SK-N-SH (cell line): Measurements from ENCODE around the gene CPT1B. TPM values are rescaled to one million over a fixed set of nuclear protein-coding genes. Genes with fewer than 3 reads are reported as not detected.

Experiments
- CTCF ChIA-PET: fragments of 300-600, 350-600 bp; formaldehyde crosslinking; extraction: SDS; loops from one replicate; lab custom pipeline; 2021; lab: Yijun Ruan, JAX
- POLR2A ChIA-PET: fragments of 350-600 bp; sonication (Branson Sonifier 250); formaldehyde crosslinking; extraction: SDS; loops from one replicate; lab custom pipeline; 2020; ENCODE audit warnings: antibody characterized with exemption, inconsistent platforms; lab: Yijun Ruan, JAX
- DNase-seq: peaks from one replicate; pipeline ENCODE4 v3.0.0; 2012
- H2AFZ ChIP-seq: fragments of 200-600 bp; sonication (generic); 2 replicates; pipeline ENCODE4 v1.8.1; 2016; ENCODE audit warnings: antibody characterized with exemption, mild to moderate bottlenecking, low read depth
- H3F3A ChIP-seq: fragments of 200-600 bp; sonication (generic); replicated peaks from 2 replicates; pipeline ENCODE3; 2016; ENCODE audit warnings: antibody characterized with exemption, mild to moderate bottlenecking; ENCODE audit not compliant: insufficient read depth
- H3K27ac ChIP-seq, 2 experiments: fragments of 200-500 bp in 1 of 2; fragments of 200-600 bp in 1 of 2; sonication (Bioruptor generic) in 1 of 2; sonication (generic), shearing (Covaris generic) in 1 of 2; 2 replicates each; pipeline versions ENCODE4 v1.5.1 to v1.6.1; 2014 to 2016; ENCODE audit warnings: low read depth in 2 of 2, inconsistent platforms in 1 of 2, low read length in 1 of 2, mild to moderate bottlenecking in 1 of 2, mixed read lengths in 1 of 2
- H3K27me3 ChIP-seq: fragments of 200-600 bp; sonication (generic), shearing (Covaris generic); 2 replicates; pipeline ENCODE4 v1.6.1; 2016; ENCODE audit warnings: mixed run types; ENCODE audit not compliant: insufficient read depth
- H3K36me3 ChIP-seq, 2 experiments: fragments of 200-500 bp in 1 of 2; fragments of 200-600 bp in 1 of 2; sonication (Bioruptor generic) in 1 of 2; sonication (generic) in 1 of 2; replicated peaks in 1 of 2; 2 replicates each; pipeline versions ENCODE3 to v1.5.1; 2014 to 2016; ENCODE audit warnings: low read length in 1 of 2, mild to moderate bottlenecking in 1 of 2; ENCODE audit not compliant: insufficient read depth in 2 of 2, control insufficient read depth in 1 of 2
- H3K4me1 ChIP-seq, 2 experiments: fragments of 200-500 bp in 1 of 2; fragments of 200-600 bp in 1 of 2; sonication (Bioruptor generic) in 1 of 2; sonication (generic), shearing (Covaris generic) in 1 of 2; 2 replicates each; pipeline versions ENCODE4 v1.5.1 to v1.6.1; 2014 to 2016; ENCODE audit warnings: low read depth in 1 of 2, low read length in 1 of 2, mixed run types in 1 of 2; ENCODE audit not compliant: insufficient read depth in 2 of 2, control insufficient read depth in 1 of 2
- H3K4me2 ChIP-seq: fragments of 200-600 bp; sonication (generic), shearing (Covaris generic); 2 replicates; pipeline ENCODE4 v1.6.1; 2017; ENCODE audit warnings: mixed run types
- H3K4me3 ChIP-seq, 2 experiments: fragments of 200-500 bp in 1 of 2; fragments of 200-600 bp in 1 of 2; sonication (Bioruptor generic) in 1 of 2; sonication (generic), shearing (Covaris generic) in 1 of 2; 2 replicates each; pipeline versions ENCODE4 v1.5.1 to v1.8.1; 2014 to 2016; ENCODE audit warnings: low read depth in 2 of 2, inconsistent platforms in 1 of 2, low read length in 1 of 2, mild to moderate bottlenecking in 1 of 2, mixed read lengths in 1 of 2, moderate library complexity in 1 of 2
- H3K79me2 ChIP-seq: fragments of 200-600 bp; sonication (generic); 2 replicates; pipeline ENCODE4 v1.8.1; 2017; ENCODE audit warnings: mild to moderate bottlenecking; ENCODE audit not compliant: insufficient read depth
- H3K9ac ChIP-seq: fragments of 200-600 bp; sonication (generic); 2 replicates; pipeline ENCODE4 v1.6.1; 2017; ENCODE audit warnings: mixed run types
- H3K9me2 ChIP-seq: fragments of 200-600 bp; sonication (generic); 2 replicates; pipeline ENCODE4 v1.6.1; 2017; ENCODE audit warnings: mixed run types
- H3K9me3 ChIP-seq: fragments of 200-600 bp; sonication (generic); 2 replicates; pipeline ENCODE4 v1.6.1; 2017; ENCODE audit warnings: mixed run types, mild to moderate bottlenecking, moderate library complexity
- H4K20me1 ChIP-seq: fragments of 200-600 bp; sonication (generic); 2 replicates; pipeline ENCODE4 v1.6.1; 2017; ENCODE audit warnings: mild to moderate bottlenecking, mixed run types; ENCODE audit not compliant: insufficient read depth
- EZH2phosphoT487 ChIP-seq: fragments of 200-600 bp; sonication (generic); IDR thresholded peaks from 2 replicates; pipeline ENCODE4 v1.6.1; 2017; ENCODE audit warnings: low read depth, mixed run types, mild to moderate bottlenecking, antibody characterized with exemption, moderate library complexity, borderline replicate concordance
- GATA2 ChIP-seq: sonication (generic); formaldehyde crosslinking; IDR thresholded peaks from 2 replicates; pipeline ENCODE4 v1.5.0; 2020; ENCODE audit warnings: mild to moderate bottlenecking, missing genetic modification reagents
- MEF2A ChIP-seq: IDR thresholded peaks from 2 replicates; pipeline ENCODE4 v1.4.0; 2012; ENCODE audit warnings: low read depth, borderline replicate concordance
- RAD21 ChIP-seq: IDR thresholded peaks from 2 replicates; pipeline ENCODE4 v1.6.1; 2012; ENCODE audit warnings: mild to moderate bottlenecking, low read length
- RFX5 ChIP-seq: IDR thresholded peaks from 2 replicates; pipeline ENCODE4 v1.6.1; 2012; ENCODE audit warnings: mild to moderate bottlenecking, improper control_type of control experiment, low read length
- WGBS: methylation state at CpG from one replicate; pipeline ENCODE4 v1.1.6; 2017; ENCODE audit warnings: low lambda C conversion rate; 5-methylcytosine and 5-hydroxymethylcytosine counted together
- polyA plus RNA-seq, 3 experiments: library from polyadenylated mRNA; depleted of rRNA; stranded (reverse); fragments of >200 nt; gene quantifications; 2 replicates each; pipeline ENCODE4 v1.2.3, GENCODE V29; 2012
- TF ChIP-seq, protein P1 (sequence below): IDR thresholded peaks from 2 replicates; pipeline ENCODE4 v1.4.0; 2012; ENCODE audit warnings: low read depth
- TF ChIP-seq, protein P2 (sequence below): fragments of 200-600 bp; sonication (generic); IDR thresholded peaks from 2 replicates; pipeline ENCODE4 v1.6.1; 2017; ENCODE audit warnings: antibody characterized with exemption, mild to moderate bottlenecking, moderate library complexity
- TF ChIP-seq, protein P3 (sequence below): fragments of 150-350 bp; IDR thresholded peaks from 2 replicates; pipeline ENCODE4 v1.6.1; 2016; ENCODE audit warnings: mild to moderate bottlenecking, low read depth, low read length

CPT1B gene
- polyA plus RNA-seq, 1 of the 3 experiments (the other 2 are of a cell fraction) = 33.2 TPM

DNA sequence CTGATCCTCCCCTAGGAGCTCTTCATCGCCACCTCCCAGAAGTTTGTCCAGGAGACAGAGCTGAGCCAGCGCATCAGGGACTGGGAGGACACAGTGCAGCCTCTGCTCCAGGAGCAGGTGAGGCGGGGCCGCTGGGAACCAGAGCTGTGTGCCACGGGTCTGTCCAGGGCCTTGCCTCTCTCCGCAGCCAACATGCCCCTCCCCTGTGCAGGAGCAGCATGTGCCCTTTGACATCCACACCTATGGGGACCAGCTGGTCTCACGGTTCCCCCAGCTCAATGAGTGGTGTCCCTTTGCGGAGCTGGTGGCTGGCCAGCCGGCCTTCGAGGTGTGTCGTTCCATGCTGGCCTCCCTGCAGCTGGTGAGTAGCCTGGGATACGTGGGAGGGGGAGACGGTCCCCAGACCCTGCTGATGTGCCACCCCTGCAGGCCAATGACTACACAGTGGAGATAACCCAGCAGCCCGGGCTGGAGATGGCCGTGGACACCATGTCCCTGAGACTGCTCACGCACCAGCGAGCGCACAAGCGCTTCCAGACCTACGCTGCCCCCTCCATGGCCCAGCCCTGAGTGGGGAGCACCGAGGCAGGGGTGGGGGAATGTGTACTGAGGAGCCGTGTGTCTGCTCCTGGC is 55.3 kb downstream of the CPT1B start:
- Histone ChIP-seq H3K9me2 (no peaks in the 10 kb centered on the region), H3K79me2 (peaks cover 18% of the 10 kb centered on the region), H3K36me3 (peaks cover 7 to 44% of the 10 kb centered on the region in 2 experiments), H3F3A (peaks cover 11% of the 10 kb centered on the region), H3K27ac (no peak overlapping the region), H3K27me3 (no peaks in the 10 kb centered on the region), H3K4me2 (no peak overlapping the region), H3K9me3 (no peaks in the 10 kb centered on the region), H3K4me1 (peaks cover 7 to 24% of the 10 kb centered on the region in 2 experiments; a peak in 2 of 4 replicates), H2AFZ (no peak overlapping the region), H4K20me1 (peaks cover 8% of the 10 kb centered on the region; the same call in 1 of the 2 replicates), H3K4me3 (no peak overlapping the region), H3K9ac (no peak overlapping the region)
- CTCF ChIA-PET = interaction anchor here (2.5 to 3.4 kb wide), 2 partner anchors 25 to 42 kb away, joined by 6 to 53 read pairs; partner anchors contain the start of gene SYCE3
- TF ChIP-seq EZH2phosphoT487 = no peak
- TF ChIP-seq RFX5 = no peak
- 80% methylated on average over 3 of the region's 22 CpGs for WGBS
- POLR2A ChIA-PET = no interaction called here
- no peak for DNase-seq

DNA sequence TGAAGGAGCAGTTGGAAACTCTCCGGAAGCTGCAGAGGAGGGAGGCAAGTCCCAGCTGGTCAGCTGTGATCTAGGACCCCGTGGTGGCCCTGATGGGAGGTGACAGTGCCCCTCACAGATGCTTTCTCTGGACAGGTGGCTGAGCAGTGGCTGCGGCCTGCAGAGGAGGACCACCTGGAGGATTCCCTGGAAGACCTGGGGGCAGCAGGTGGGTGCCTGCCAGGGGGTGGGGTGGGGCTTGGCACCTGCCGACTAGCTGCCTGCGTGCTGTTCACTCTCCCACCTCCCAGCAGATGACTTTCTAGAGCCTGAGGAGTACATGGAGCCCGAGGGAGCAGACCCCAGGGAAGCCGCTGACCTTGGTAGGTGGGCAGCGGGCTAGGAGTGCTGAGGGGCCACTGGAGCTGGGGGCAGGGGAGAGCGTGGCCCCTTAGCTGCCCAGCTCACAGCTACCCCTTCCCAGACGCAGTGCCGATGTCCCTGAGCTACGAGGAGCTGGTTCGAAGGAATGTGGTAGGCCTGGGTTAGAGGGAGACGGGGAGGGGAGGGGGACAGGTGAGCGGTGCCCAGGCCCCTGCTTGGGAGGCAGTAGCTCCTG is 55.9 kb downstream of the CPT1B start:
- no peak overlapping the region for H3K9ac ChIP-seq
- CTCF ChIA-PET = interaction anchor here (2.5 kb wide), 1 partner anchor 24 kb away, joined by 6 read pairs; no protein-coding TSS in a partner anchor
- H3K4me2 ChIP-seq = no peak overlapping the region
- no peak for DNase-seq
- no peaks in the 10 kb centered on the region for H3K9me3 ChIP-seq
- H3K79me2 ChIP-seq = peaks cover 18% of the 10 kb centered on the region
- TF ChIP-seq, protein P1, sequence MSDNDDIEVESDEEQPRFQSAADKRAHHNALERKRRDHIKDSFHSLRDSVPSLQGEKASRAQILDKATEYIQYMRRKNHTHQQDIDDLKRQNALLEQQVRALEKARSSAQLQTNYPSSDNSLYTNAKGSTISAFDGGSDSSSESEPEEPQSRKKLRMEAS = no peak
- TF ChIP-seq, protein P2, sequence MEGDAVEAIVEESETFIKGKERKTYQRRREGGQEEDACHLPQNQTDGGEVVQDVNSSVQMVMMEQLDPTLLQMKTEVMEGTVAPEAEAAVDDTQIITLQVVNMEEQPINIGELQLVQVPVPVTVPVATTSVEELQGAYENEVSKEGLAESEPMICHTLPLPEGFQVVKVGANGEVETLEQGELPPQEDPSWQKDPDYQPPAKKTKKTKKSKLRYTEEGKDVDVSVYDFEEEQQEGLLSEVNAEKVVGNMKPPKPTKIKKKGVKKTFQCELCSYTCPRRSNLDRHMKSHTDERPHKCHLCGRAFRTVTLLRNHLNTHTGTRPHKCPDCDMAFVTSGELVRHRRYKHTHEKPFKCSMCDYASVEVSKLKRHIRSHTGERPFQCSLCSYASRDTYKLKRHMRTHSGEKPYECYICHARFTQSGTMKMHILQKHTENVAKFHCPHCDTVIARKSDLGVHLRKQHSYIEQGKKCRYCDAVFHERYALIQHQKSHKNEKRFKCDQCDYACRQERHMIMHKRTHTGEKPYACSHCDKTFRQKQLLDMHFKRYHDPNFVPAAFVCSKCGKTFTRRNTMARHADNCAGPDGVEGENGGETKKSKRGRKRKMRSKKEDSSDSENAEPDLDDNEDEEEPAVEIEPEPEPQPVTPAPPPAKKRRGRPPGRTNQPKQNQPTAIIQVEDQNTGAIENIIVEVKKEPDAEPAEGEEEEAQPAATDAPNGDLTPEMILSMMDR = no peak
- no peak for TF ChIP-seq RFX5
- TF ChIP-seq MEF2A = no peak
- TF ChIP-seq RAD21 = no peak
- TF ChIP-seq GATA2 = no peak
- no peak for TF ChIP-seq EZH2phosphoT487
- TF ChIP-seq, protein P3, sequence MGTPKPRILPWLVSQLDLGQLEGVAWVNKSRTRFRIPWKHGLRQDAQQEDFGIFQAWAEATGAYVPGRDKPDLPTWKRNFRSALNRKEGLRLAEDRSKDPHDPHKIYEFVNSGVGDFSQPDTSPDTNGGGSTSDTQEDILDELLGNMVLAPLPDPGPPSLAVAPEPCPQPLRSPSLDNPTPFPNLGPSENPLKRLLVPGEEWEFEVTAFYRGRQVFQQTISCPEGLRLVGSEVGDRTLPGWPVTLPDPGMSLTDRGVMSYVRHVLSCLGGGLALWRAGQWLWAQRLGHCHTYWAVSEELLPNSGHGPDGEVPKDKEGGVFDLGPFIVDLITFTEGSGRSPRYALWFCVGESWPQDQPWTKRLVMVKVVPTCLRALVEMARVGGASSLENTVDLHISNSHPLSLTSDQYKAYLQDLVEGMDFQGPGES = no peak
- TF ChIP-seq, all 33 proteins: peak for 0
- Histone ChIP-seq H3K4me1 (peaks cover 7 to 22% of the 10 kb centered on the region in 2 experiments; a peak in 2 of 4 replicates), H4K20me1 (peaks cover 8% of the 10 kb centered on the region; the same call in 1 of the 2 replicates), H3K9me2 (no peaks in the 10 kb centered on the region), H3K27ac (no peak overlapping the region), H3K4me3 (no peak overlapping the region), H3K36me3 (peaks cover 7 to 50% of the 10 kb centered on the region in 2 experiments), H3K27me3 (no peaks in the 10 kb centered on the region), H2AFZ (no peak overlapping the region), H3F3A (peaks cover 8% of the 10 kb centered on the region)
- POLR2A ChIA-PET = no interaction called here
- 91% methylated on average over 3 of the region's 15 CpGs for WGBS
